GM12878 (cell line): ENCODE data around the gene MRM3.

Experiments used
- JUNB ChIP-seq: IDR thresholded peaks from 2 replicates; pipeline ENCODE4 v1.6.1; 2016; ENCODE audit warnings: antibody characterized with exemption, mild to moderate bottlenecking
- RAD21 ChIP-seq: IDR thresholded peaks from 2 replicates; pipeline ENCODE4 v1.6.1; 2011; ENCODE audit warnings: mild to moderate bottlenecking, low read depth, low read length, moderate library complexity; ENCODE audit not compliant: insufficient read depth
- RFX5 ChIP-seq: IDR thresholded peaks from 2 replicates; pipeline ENCODE4 v1.6.1; 2011; ENCODE audit warnings: low read depth, low read length, improper control_type of control experiment
- TF ChIP-seq, protein P1 (sequence below), 3 experiments: IDR thresholded peaks in 2 of 3; conservative IDR thresholded peaks in 1 of 3; 2 replicates each; pipeline ENCODE4 v1.5.1; 2011; ENCODE audit warnings: low read depth in 3 of 3, low read length in 3 of 3, mild to moderate bottlenecking in 3 of 3, control low read depth in 2 of 3, moderate library complexity in 2 of 3, inconsistent platforms in 1 of 3, mixed read lengths in 1 of 3; ENCODE audit not compliant: control insufficient read depth in 2 of 3, insufficient read depth in 1 of 3; ENCODE audit errors: extremely low read depth in 1 of 3
- TF ChIP-seq, protein P2 (sequence below): IDR thresholded peaks from 2 replicates; pipeline ENCODE4 v1.6.1; 2011; ENCODE audit warnings: mild to moderate bottlenecking, low read depth, low read length, moderate library complexity; ENCODE audit not compliant: insufficient replicate concordance
- TF ChIP-seq, protein P3 (sequence below): IDR thresholded peaks from 2 replicates; pipeline ENCODE4 v1.6.1; 2012; ENCODE audit warnings: mild to moderate bottlenecking, low read depth, low read length
- TF ChIP-seq, protein P4 (sequence below): IDR thresholded peaks from 2 replicates; pipeline ENCODE4 v1.6.1; 2012; ENCODE audit warnings: low read depth, low read length, improper control_type of control experiment

DNA sequence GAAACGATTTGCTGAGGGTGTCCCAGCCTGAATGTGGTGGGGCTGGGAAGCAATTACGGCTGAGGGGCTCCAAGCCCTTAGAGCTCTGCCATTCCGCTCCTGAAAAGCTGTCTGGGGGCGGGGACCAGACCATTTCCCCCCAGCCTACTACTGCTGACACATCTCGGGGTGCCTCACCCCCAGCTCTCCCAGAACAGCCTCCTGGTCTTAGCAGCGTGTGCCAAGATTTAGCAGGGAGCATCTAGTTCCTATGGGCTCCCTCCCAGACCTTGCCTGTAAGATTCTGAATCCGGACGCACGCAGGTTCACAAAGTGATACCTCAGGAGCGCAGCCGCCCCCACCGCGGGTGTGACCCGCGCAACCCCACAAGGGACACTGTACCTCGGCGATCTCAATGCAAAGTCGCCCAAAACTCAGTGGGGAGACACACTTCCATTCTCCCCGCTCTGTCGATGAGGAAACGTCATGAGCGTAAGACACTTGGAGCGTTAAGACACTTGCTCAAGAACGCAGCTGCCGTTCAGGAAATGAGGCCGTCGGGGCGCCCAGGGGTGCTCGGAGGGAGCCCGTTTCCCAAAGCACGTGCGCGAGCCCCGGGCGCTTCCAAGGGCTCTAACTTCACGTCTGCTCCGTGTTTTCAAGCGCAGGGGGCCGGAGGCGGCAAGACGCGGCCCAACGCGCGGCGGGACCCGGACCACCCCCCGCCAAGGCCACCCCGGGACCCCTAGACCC is 30.7 kb upstream of the MRM3 start:
- TF ChIP-seq, protein P1, sequence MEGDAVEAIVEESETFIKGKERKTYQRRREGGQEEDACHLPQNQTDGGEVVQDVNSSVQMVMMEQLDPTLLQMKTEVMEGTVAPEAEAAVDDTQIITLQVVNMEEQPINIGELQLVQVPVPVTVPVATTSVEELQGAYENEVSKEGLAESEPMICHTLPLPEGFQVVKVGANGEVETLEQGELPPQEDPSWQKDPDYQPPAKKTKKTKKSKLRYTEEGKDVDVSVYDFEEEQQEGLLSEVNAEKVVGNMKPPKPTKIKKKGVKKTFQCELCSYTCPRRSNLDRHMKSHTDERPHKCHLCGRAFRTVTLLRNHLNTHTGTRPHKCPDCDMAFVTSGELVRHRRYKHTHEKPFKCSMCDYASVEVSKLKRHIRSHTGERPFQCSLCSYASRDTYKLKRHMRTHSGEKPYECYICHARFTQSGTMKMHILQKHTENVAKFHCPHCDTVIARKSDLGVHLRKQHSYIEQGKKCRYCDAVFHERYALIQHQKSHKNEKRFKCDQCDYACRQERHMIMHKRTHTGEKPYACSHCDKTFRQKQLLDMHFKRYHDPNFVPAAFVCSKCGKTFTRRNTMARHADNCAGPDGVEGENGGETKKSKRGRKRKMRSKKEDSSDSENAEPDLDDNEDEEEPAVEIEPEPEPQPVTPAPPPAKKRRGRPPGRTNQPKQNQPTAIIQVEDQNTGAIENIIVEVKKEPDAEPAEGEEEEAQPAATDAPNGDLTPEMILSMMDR (IDR thresholded peaks at IDR 0.05 in 2 of 3, conservative IDR thresholded peaks at IDR 0.05 in 1 of 3; ENCODE audit: control insufficient read depth in 2 of 3, extremely low read depth in 1 of 3, insufficient read depth in 1 of 3, low read depth in 3 of 3, low read length in 3 of 3), result no peak
- TF ChIP-seq, protein P2, sequence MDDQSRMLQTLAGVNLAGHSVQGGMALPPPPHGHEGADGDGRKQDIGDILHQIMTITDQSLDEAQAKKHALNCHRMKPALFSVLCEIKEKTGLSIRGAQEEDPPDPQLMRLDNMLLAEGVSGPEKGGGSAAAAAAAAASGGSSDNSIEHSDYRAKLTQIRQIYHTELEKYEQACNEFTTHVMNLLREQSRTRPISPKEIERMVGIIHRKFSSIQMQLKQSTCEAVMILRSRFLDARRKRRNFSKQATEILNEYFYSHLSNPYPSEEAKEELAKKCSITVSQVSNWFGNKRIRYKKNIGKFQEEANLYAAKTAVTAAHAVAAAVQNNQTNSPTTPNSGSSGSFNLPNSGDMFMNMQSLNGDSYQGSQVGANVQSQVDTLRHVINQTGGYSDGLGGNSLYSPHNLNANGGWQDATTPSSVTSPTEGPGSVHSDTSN, result no peak
- TF ChIP-seq, protein P3, sequence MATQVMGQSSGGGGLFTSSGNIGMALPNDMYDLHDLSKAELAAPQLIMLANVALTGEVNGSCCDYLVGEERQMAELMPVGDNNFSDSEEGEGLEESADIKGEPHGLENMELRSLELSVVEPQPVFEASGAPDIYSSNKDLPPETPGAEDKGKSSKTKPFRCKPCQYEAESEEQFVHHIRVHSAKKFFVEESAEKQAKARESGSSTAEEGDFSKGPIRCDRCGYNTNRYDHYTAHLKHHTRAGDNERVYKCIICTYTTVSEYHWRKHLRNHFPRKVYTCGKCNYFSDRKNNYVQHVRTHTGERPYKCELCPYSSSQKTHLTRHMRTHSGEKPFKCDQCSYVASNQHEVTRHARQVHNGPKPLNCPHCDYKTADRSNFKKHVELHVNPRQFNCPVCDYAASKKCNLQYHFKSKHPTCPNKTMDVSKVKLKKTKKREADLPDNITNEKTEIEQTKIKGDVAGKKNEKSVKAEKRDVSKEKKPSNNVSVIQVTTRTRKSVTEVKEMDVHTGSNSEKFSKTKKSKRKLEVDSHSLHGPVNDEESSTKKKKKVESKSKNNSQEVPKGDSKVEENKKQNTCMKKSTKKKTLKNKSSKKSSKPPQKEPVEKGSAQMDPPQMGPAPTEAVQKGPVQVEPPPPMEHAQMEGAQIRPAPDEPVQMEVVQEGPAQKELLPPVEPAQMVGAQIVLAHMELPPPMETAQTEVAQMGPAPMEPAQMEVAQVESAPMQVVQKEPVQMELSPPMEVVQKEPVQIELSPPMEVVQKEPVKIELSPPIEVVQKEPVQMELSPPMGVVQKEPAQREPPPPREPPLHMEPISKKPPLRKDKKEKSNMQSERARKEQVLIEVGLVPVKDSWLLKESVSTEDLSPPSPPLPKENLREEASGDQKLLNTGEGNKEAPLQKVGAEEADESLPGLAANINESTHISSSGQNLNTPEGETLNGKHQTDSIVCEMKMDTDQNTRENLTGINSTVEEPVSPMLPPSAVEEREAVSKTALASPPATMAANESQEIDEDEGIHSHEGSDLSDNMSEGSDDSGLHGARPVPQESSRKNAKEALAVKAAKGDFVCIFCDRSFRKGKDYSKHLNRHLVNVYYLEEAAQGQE, result no peak
- TF ChIP-seq, protein P4, sequence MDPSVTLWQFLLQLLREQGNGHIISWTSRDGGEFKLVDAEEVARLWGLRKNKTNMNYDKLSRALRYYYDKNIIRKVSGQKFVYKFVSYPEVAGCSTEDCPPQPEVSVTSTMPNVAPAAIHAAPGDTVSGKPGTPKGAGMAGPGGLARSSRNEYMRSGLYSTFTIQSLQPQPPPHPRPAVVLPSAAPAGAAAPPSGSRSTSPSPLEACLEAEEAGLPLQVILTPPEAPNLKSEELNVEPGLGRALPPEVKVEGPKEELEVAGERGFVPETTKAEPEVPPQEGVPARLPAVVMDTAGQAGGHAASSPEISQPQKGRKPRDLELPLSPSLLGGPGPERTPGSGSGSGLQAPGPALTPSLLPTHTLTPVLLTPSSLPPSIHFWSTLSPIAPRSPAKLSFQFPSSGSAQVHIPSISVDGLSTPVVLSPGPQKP, result no peak
- TF ChIP-seq RFX5, result no peak
- TF ChIP-seq JUNB, result no peak
- TF ChIP-seq RAD21, result no peak
